Activated naive CD4-positive, alpha-beta T cell treated with anti-CD3 and anti-CD28 coated beads, Interleukin-2, amount 10 ng/mL, durations not matched to agents 7 days and 5 days (primary cell): ENCODE results near the gene ADAMTS3.
"Not testable (repeated sequence)": the region's sequence is repeated elsewhere in the genome, so short reads cannot be mapped to it uniquely, and the experiment has no call there.

Experiments
- CTCF ChIA-PET: fragments of 350-600 bp; sonication (Branson Sonifier 250); formaldehyde crosslinking; loops from one replicate; lab custom pipeline; 2021; ENCODE audit warnings: antibody characterized with exemption; lab: Charles Lee
- DNase-seq: peaks from one replicate; pipeline ENCODE4 v3.0.0-alpha.2; 2020
- H3K27ac Mint-ChIP-seq: one replicate; pipeline ENCODE4 v1.8.0; 2021; ENCODE audit warnings: mild to moderate bottlenecking, moderate library complexity, mixed read lengths
- H3K27me3 Mint-ChIP-seq: one replicate; pipeline ENCODE4 v1.8.0; 2021; ENCODE audit warnings: mild to moderate bottlenecking, mixed read lengths
- H3K36me3 Mint-ChIP-seq: one replicate; pipeline ENCODE4 v1.8.0; 2021; ENCODE audit warnings: mixed read lengths
- H3K4me1 Mint-ChIP-seq: one replicate; pipeline ENCODE4 v1.8.0; 2021; ENCODE audit warnings: mixed read lengths
- H3K4me3 Mint-ChIP-seq: one replicate; pipeline ENCODE4 v1.8.0; 2021; ENCODE audit warnings: mild to moderate bottlenecking, moderate library complexity, mixed read lengths
- H3K9me3 Mint-ChIP-seq: one replicate; pipeline ENCODE4 v1.8.0; 2021; ENCODE audit warnings: mixed read lengths

The ADAMTS3 gene

GRCh38 chr4:72566464-72566972, 2.5 kb downstream of the ADAMTS3 start:
- H3K4me1 Mint-ChIP-seq: peaks cover 14% of the 10 kb centered on the region
- H3K27me3 Mint-ChIP-seq: peaks cover 42% of the 10 kb centered on the region
- CTCF ChIA-PET: no interaction called here
- no peak overlapping the region for H3K27ac Mint-ChIP-seq
- H3K4me3 Mint-ChIP-seq: no peak overlapping the region
- no peaks in the 10 kb centered on the region for H3K9me3 Mint-ChIP-seq
- H3K36me3 Mint-ChIP-seq: no peaks in the 10 kb centered on the region
- DNase-seq: no peak

GRCh38 chr4:72564789-72565188, 4.2 kb downstream of the ADAMTS3 start:
- no peaks in the 10 kb centered on the region for H3K36me3 Mint-ChIP-seq
- H3K4me1 Mint-ChIP-seq: peaks cover 13% of the 10 kb centered on the region
- H3K4me3 Mint-ChIP-seq: no peak overlapping the region
- H3K27ac Mint-ChIP-seq: no peak overlapping the region
- CTCF ChIA-PET: no interaction called here
- no peaks in the 10 kb centered on the region for H3K9me3 Mint-ChIP-seq
- no peak for DNase-seq
- H3K27me3 Mint-ChIP-seq: peaks cover 29% of the 10 kb centered on the region

GRCh38 chr4:72564184-72564583, 4.8 kb downstream of the ADAMTS3 start:
- H3K9me3 Mint-ChIP-seq: no peaks in the 10 kb centered on the region
- CTCF ChIA-PET: no interaction called here
- no peaks in the 10 kb centered on the region for H3K36me3 Mint-ChIP-seq
- peaks cover 23% of the 10 kb centered on the region for H3K27me3 Mint-ChIP-seq
- no peak overlapping the region for H3K27ac Mint-ChIP-seq
- peaks cover 12% of the 10 kb centered on the region for H3K4me1 Mint-ChIP-seq
- H3K4me3 Mint-ChIP-seq: no peak overlapping the region
- no peak for DNase-seq

- DNase-seq: no peak
- Mint-ChIP-seq H3K36me3 (no peaks in the 10 kb centered on the region), H3K27me3 (no peaks in the 10 kb centered on the region), H3K9me3 (no peaks in the 10 kb centered on the region), H3K4me3 (no peak overlapping the region), H3K27ac (no peak overlapping the region), H3K4me1 (no peaks in the 10 kb centered on the region)
- CTCF ChIA-PET: no interaction called here
Observed at GRCh38 chr4:72558655-72559054, 10.4 kb downstream of the ADAMTS3 start.

GRCh38 chr4:72557021-72557420, 12.0 kb downstream of the ADAMTS3 start:
- Mint-ChIP-seq H3K9me3 (no peaks in the 10 kb centered on the region), H3K27me3 (no peaks in the 10 kb centered on the region), H3K27ac (no peak overlapping the region), H3K36me3 (no peaks in the 10 kb centered on the region), H3K4me1 (no peaks in the 10 kb centered on the region), H3K4me3 (no peak overlapping the region)
- CTCF ChIA-PET: no interaction called here
- DNase-seq: no peak

GRCh38 chr4:72555377-72555831, 13.6 kb downstream of the ADAMTS3 start:
- Mint-ChIP-seq H3K9me3 (no peaks in the 10 kb centered on the region), H3K36me3 (no peaks in the 10 kb centered on the region), H3K4me1 (no peaks in the 10 kb centered on the region), H3K4me3 (no peak overlapping the region), H3K27me3 (no peaks in the 10 kb centered on the region), H3K27ac (no peak overlapping the region)
- CTCF ChIA-PET: no interaction called here
- DNase-seq: no peak

GRCh38 chr4:72553540-72554337, 15.3 kb downstream of the ADAMTS3 start:
- H3K27ac Mint-ChIP-seq: no peak overlapping the region
- no peaks in the 10 kb centered on the region for H3K27me3 Mint-ChIP-seq
- no peak for DNase-seq
- H3K4me1 Mint-ChIP-seq: no peaks in the 10 kb centered on the region
- H3K36me3 Mint-ChIP-seq: no peaks in the 10 kb centered on the region
- CTCF ChIA-PET: no interaction called here
- H3K9me3 Mint-ChIP-seq: no peaks in the 10 kb centered on the region
- no peak overlapping the region for H3K4me3 Mint-ChIP-seq

GRCh38 chr4:72552447-72552846, 16.6 kb downstream of the ADAMTS3 start:
- no peaks in the 10 kb centered on the region for H3K27me3 Mint-ChIP-seq
- CTCF ChIA-PET: no interaction called here
- H3K4me3 Mint-ChIP-seq: no peak overlapping the region
- H3K9me3 Mint-ChIP-seq: no peaks in the 10 kb centered on the region
- H3K27ac Mint-ChIP-seq: no peak overlapping the region
- no peak for DNase-seq
- no peaks in the 10 kb centered on the region for H3K36me3 Mint-ChIP-seq
- H3K4me1 Mint-ChIP-seq: no peaks in the 10 kb centered on the region

GRCh38 chr4:72546456-72546855, 22.6 kb downstream of the ADAMTS3 start:
- H3K4me3 Mint-ChIP-seq: no peak overlapping the region
- H3K4me1 Mint-ChIP-seq: no peaks in the 10 kb centered on the region
- CTCF ChIA-PET: no interaction called here
- DNase-seq: no peak
- no peak overlapping the region for H3K27ac Mint-ChIP-seq
- H3K9me3 Mint-ChIP-seq: no peaks in the 10 kb centered on the region
- no peaks in the 10 kb centered on the region for H3K27me3 Mint-ChIP-seq
- no peaks in the 10 kb centered on the region for H3K36me3 Mint-ChIP-seq

GRCh38 chr4:72540694-72541093, 28.3 kb downstream of the ADAMTS3 start:
- CTCF ChIA-PET, H3K9me3 Mint-ChIP-seq, H3K27me3 Mint-ChIP-seq, H3K36me3 Mint-ChIP-seq, DNase-seq, H3K4me1 Mint-ChIP-seq, H3K4me3 Mint-ChIP-seq, H3K27ac Mint-ChIP-seq: not testable (repeated sequence)

GRCh38 chr4:72538006-72538405, 31.0 kb downstream of the ADAMTS3 start:
- DNase-seq: no peak
- Mint-ChIP-seq H3K9me3 (no peaks in the 10 kb centered on the region), H3K27ac (no peak overlapping the region), H3K4me1 (no peaks in the 10 kb centered on the region), H3K27me3 (no peaks in the 10 kb centered on the region), H3K36me3 (no peaks in the 10 kb centered on the region), H3K4me3 (no peak overlapping the region)
- CTCF ChIA-PET: no interaction called here

GRCh38 chr4:72536443-72536842, 32.6 kb downstream of the ADAMTS3 start:
- no peaks in the 10 kb centered on the region for H3K36me3 Mint-ChIP-seq
- H3K4me1 Mint-ChIP-seq: no peaks in the 10 kb centered on the region
- CTCF ChIA-PET: no interaction called here
- no peaks in the 10 kb centered on the region for H3K27me3 Mint-ChIP-seq
- H3K9me3 Mint-ChIP-seq: no peaks in the 10 kb centered on the region
- H3K4me3 Mint-ChIP-seq: no peak overlapping the region
- no peak overlapping the region for H3K27ac Mint-ChIP-seq
- no peak for DNase-seq

GRCh38 chr4:72531768-72532290, 37.2 kb downstream of the ADAMTS3 start:
- Mint-ChIP-seq H3K27ac (no peak overlapping the region), H3K36me3 (no peaks in the 10 kb centered on the region), H3K9me3 (no peaks in the 10 kb centered on the region), H3K4me1 (no peaks in the 10 kb centered on the region), H3K27me3 (no peaks in the 10 kb centered on the region), H3K4me3 (no peak overlapping the region)
- DNase-seq: no peak
- CTCF ChIA-PET: interaction anchor here (1.2 kb wide), 1 partner anchor 41 kb away, joined by 4 read pairs; no protein-coding TSS in a partner anchor

- Mint-ChIP-seq H3K27ac (no peak overlapping the region), H3K9me3 (no peaks in the 10 kb centered on the region)
- CTCF ChIA-PET: interaction anchor here (1.2 kb wide), 1 partner anchor 40 kb away, joined by 4 read pairs; no protein-coding TSS in a partner anchor
Observed at GRCh38 chr4:72531322-72531721, 37.7 kb downstream of the ADAMTS3 start.

More at GRCh38 chr4:72531322-72531721, 37.7 kb downstream of the ADAMTS3 start:
- H3K27me3 Mint-ChIP-seq: no peaks in the 10 kb centered on the region
- H3K36me3 Mint-ChIP-seq: no peaks in the 10 kb centered on the region
- peak; percentile 20 for DNase-seq
- no peaks in the 10 kb centered on the region for H3K4me1 Mint-ChIP-seq
- no peak overlapping the region for H3K4me3 Mint-ChIP-seq
